Smooth muscle cell of the brain vasculature (primary cell): ENCODE measurements around the gene SSRP1.

Experiments used
- DNase-seq: peaks from one replicate; pipeline ENCODE4 v3.0.0-alpha.2; 2012; ENCODE audit warnings: low read depth, low spot score

The SSRP1 gene

GRCh38 chr11:57314221-57314973 is 21.3 kb downstream of the SSRP1 start:
- no peak for DNase-seq

DNA sequence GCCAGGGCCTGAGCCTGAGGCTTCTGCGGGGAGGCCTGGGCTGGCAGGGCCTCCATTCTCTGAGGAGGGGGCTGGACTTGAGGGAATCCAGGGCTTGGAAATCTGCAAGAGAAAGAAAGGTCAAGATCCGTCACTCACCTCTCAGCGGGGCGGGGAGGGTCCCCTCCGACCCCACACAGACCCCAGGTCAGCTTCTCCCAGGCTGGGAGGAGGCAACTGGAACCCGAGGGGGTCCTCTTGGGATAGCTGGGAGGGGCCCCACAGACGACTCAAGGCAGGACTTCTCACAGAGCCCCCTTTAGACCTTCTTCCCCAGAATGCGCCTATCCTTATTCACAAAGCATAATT is 21.9 kb downstream of the SSRP1 start:
- no peak for DNase-seq

GRCh38 chr11:57313071-57313787 is 22.5 kb downstream of the SSRP1 start:
- no peak for DNase-seq

DNA sequence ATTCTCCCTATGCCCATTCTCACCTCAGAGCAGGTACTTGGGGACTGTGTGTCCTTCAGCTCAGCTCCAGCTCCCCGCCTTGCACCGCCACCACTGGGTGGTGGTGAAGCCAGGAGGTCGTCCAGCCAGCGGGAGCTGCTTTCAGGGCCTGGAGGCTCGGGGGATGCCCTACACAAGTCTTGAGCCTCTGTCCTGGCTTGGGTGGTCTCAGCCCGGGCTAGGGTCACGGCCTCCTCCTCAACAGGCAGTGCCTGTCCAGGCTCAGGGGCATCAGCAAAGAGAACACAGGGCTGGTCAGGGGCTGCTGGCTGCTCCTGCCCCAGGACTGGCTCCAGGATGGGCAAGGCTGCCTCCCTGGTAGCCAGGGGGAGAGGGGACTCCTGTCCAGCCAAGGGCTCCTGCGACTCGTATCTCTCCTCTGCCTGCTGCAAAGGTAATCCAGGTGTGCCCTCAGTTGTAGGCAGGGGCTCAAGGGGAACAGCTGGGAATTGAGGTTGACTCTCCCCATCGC is 23.1 kb downstream of the SSRP1 start:
- no peak for DNase-seq

DNA sequence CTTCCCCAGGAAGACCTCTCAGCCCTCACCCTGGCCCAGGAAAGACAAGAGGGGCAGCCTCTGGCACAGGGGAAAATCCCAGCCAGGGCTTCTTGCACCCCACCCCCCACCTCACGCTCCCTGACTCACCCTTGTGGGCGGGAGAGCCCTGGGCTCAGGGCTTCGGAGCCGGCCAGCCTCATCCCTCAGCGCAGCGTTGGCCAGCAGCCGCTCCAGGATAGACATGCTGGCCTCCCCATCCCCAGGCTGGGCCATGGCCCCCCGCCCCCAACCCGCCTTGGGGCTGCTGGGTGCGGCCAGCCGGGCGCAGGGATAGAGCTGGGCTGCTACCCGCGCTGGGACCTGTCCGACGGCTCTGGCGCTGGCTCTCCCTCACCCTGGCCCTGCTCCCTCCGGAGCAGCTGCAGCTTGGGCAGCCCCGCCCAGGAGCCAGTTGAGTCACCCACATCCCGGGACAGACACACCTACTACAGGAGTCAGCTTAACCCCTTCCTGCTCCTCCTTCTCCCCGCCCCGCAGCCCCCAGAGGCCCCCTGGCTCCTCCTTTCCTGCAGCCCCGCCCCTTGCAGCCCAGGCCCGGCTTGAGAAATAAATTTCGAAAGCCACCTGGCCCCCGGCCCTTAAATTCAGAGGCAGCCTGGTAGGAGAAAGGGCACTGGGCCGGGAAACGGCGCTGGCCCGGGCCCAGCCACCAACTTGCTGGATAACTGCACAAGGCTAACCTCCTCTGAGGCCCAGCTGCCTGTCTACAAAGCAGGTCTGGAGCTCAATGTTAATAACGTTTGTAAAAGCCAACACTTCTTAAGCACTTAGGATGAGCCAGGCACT is 24.4 kb downstream of the SSRP1 start:
- peak; percentile 75 for DNase-seq

DNA sequence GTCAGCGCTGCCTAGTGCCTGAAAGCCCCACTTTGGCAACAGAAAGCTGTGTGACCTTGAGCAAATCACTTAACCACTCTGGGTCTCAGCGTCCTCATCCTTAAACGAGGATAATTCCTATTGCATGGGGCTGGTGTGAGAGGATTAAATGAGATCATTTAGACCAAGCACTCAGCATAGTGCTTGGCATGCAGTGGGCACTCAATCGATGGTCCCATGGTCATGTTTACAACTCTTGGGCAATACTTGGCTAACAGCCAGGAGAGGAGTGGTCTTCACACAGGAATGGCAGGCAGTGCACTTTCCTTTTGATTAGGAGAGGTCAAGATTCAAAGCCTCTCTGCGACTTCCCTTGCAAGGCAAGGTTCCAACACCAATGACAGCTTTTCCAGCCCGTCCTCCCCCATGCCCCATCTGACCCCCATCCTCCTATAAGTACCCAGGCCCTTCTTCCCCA is 25.0 kb downstream of the SSRP1 start:
- no peak for DNase-seq

DNA sequence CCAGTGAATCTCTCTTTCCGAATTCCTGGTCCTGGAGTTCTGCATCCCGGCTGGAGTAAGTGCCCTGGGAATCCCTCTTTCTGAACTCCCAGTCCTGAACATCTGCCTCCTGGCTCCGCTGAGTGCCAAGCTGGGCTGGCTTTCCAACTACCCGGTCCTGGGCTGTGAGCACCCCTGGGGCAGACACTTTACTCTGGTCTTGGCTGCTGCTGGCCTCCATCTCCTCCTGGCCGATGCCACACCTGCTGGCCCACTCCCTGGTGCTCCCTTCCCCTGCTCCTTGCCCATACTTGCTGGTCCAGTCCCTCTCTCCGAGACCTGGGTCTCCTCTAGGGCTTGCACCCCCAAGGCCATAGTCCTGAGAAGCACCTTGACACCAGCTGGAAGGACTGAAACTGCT is 25.6 kb downstream of the SSRP1 start:
- no peak for DNase-seq

- DNase-seq: no peak
Observed at GRCh38 chr11:57309106-57310059, 26.3 kb downstream of the SSRP1 start.

DNA sequence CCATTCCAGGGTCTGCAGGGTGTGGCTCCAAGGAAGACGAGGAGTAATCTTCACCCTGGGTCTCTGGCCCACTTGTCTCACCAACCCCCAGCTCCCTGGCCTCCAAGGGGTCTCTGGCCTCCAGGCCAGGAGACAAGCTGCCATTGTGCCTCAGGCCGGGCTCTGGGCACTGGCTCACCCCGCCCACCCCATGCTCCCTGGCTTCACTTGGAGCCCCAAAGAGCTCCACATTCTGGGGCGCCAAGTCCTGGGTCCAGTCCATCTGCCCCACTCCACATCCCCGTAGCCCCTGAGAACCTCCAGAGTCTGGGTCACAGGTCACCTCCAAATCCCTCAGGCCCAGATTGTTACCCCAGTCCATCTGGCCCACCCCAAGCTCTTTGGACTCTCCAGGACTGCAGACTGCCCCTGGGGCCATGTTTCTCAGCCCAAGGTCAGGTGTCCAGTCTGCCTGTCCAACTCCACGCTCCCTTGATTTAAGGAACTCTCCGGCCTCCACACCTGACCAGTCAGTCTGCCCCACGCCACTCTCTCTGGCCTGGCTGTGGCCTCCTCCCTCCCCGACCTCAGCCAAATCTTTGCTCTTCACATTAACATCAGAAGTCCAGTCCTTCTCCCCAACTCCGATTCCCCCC is 27.1 kb downstream of the SSRP1 start:
- DNase-seq: no peak

DNA sequence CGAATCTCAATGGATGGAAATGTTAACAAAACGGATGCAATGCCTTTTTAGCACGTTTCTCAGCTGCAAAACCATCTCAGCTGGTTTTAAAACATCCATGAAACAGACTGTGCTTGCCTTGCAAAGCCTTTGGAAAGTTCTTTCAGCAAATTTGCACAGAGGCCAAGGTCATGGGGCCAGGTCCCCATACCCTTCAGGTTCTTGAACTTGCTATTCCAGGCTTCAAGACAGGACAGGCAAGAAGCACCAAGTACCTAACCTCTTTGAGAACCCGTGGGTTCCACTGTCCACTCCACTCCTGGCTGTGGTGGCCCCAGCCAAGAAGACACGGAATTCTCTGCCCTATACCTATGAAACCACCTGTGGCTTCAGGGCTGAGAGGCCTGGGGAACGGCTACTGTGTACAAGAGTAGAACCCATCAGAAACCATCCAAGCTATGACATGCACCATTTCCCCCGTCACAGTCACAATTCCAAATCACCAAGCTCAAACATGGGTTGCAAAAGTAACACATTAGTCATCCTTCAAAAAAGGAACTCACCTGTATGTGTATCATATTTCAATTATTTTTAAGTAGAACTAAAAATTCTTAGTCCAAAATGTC is 27.9 kb downstream of the SSRP1 start:
- DNase-seq: no peak

DNA sequence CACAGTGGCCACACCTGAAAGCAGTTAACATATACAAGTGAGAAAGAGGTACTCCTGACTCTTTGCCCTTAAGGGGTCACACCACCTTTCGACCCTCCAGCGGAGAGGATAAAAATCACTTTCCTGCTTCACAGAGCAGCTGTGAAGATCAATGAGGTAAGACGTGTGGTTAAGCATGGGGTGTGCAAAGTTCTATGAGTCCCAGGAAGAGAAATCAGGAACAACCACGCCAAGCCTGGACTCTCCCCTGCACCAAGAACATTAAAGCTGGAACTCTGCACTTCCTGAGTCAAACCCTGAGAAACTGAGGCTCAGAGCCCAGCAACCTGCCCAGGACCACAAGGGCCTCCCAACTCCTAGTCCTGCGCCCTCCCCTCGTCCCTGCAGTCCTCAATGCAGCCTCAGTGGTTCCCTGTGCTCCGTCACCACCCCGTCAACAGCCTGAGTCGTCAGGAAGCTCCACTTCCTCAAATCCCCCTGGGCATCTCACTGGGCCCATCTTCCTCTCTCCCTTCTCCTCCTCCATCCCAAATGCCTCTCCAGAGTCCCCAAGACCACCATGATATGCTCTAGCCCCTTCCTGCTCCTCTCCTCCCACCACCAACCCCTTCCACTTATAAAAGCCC is 28.6 kb downstream of the SSRP1 start:
- DNase-seq: no peak

- DNase-seq: no peak
Observed at GRCh38 chr11:57306161-57306876, 29.4 kb downstream of the SSRP1 start.

DNA sequence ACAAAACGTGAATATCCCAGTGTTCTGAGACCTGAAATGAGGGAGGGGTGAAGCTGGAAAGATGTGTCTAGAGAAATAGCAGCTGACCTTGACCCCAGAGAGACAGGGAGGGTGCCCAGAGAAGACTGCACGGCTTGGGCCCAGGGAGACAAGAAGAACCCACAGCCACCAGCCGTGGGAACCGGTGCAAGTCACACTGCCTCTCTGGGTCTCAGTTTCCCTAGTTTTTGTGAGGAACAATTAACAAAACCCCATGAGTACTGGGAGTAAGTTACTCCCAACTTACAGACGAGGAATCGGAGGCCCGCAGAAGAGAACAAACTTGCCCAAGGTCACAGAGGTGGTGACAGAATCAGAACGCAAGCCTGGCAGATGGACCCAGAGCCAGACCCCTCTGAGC is 30.2 kb downstream of the SSRP1 start:
- no peak for DNase-seq

DNA sequence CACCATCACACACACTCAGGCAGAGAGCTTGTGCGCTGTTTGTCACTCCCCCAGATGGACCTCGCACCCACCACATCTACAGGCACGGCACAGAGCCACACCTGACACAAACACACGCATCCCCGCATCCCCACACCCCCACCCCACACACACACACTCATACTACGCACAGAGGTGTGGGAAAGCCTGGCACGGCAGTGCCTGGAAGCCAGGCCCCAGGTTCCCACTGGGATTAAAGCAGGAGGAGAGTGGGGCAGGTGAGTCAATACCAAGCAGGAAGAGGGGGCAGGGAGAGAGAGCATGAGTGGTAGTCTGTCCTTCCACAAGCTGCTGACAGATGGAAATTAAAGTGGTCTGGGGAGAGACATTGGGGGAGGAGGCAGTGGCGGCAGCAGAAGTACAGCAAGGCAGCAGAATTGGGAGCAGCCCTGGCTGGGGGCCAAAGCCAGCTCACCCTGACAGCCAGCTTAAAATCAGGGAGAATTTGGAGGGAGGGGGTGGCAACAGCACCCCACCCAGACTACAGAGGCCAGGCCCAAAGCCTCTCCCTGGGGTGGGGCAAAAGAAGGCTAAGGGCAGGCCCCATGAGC is 31.6 kb downstream of the SSRP1 start:
- no peak for DNase-seq

- no peak for DNase-seq
Observed at GRCh38 chr11:57303280-57303989, 32.3 kb downstream of the SSRP1 start.

GRCh38 chr11:57302489-57302888 is 33.2 kb downstream of the SSRP1 start:
- DNase-seq: no peak

DNA sequence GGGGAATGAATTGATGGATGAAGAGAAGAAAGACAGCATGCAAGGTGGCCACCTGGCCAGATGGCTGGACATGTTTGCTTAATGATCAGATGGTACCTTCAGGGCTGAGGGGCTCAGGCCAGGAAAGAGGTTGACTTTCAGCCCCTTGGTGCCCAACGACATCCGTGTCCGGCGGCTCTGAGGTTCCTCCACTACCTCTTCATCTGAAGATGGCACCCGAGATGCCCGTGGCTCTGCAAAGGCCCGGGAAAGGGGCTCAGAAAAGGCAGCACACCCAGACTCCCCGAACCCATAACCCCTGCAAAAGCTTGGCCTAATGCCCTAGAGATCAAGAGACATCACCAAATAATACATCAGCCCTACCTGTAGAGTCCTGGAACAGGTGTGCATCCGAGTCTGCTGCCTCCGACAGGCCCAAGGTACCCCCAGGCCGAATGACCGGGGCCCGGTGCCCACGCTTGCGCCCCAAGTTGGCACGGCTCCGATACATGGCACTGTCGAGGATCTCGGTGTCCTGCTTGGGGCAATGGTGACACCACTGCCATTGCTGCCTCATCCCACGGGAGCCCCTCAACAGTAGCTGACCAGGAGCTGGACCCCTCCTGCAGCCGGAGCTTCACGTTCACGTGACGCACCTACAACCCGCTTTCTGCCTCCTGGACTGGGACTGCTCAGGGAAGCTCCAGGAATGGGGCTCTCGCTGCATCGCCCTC is 33.8 kb downstream of the SSRP1 start:
- DNase-seq: no peak
